Measurements from ENCODE around the gene EVC. TPM values are rescaled to one million over a fixed set of nuclear protein-coding genes. Genes with fewer than 3 reads are reported as not detected.

EVC gene
- total RNA-seq, 1 donor from 2014 or later: 27.6 TPM

- Histone ChIP-seq H3K9me3 (no peaks in the 10 kb centered on the region), H3K27me3 (no peaks in the 10 kb centered on the region), H3K4me3 (no peak overlapping the region), H3K36me3 (peaks cover 4% of the 10 kb centered on the region), H3K4me1 (no peaks in the 10 kb centered on the region), H3K27ac (no peak overlapping the region)
- TF ChIP-seq, protein P1, sequence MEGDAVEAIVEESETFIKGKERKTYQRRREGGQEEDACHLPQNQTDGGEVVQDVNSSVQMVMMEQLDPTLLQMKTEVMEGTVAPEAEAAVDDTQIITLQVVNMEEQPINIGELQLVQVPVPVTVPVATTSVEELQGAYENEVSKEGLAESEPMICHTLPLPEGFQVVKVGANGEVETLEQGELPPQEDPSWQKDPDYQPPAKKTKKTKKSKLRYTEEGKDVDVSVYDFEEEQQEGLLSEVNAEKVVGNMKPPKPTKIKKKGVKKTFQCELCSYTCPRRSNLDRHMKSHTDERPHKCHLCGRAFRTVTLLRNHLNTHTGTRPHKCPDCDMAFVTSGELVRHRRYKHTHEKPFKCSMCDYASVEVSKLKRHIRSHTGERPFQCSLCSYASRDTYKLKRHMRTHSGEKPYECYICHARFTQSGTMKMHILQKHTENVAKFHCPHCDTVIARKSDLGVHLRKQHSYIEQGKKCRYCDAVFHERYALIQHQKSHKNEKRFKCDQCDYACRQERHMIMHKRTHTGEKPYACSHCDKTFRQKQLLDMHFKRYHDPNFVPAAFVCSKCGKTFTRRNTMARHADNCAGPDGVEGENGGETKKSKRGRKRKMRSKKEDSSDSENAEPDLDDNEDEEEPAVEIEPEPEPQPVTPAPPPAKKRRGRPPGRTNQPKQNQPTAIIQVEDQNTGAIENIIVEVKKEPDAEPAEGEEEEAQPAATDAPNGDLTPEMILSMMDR (IDR thresholded peaks at IDR 0.05): no peak
- intact Hi-C loops (cut with DNase I): no loop called here
- DNase-seq (no peak), ATAC-seq (no peak)
Measured at GRCh38 chr4:5719350-5720055, 8.5 kb downstream of the EVC start.

DNA sequence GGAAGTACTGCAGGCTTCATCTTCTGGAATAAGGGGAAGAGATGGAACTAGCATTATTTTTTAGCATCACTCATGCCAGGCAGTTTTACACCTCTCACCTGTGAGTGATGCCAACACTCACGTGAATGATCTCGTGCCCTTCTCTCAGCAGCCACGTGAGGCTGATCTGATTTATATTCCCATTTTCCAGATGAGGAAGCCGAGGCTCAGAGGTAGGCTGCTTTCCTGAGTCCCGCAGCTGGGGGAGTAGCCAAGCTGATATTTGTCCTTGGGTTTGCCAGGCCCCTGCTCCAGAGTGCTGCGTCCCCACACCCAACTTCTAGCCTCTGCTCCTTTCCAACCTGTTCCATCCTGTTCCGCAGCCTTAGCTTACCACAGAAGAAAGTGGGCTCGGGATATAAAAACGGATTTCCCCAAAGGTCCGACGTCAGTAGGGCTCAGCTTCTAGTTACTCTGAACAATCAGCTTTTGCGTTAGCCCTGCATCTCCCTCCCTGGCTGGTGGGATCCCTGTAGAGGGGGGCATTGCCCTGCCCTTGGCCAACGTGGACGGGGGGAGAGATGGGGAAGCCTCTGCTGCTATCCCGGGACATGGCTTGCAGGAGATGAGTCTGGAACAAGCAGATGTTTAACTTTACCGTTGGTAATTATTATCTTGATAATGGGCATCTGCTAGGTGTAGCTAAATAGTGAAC, 9.3 kb downstream of the EVC start:
- H3K27ac ChIP-seq: no peak overlapping the region
- no peak for ATAC-seq

DNA sequence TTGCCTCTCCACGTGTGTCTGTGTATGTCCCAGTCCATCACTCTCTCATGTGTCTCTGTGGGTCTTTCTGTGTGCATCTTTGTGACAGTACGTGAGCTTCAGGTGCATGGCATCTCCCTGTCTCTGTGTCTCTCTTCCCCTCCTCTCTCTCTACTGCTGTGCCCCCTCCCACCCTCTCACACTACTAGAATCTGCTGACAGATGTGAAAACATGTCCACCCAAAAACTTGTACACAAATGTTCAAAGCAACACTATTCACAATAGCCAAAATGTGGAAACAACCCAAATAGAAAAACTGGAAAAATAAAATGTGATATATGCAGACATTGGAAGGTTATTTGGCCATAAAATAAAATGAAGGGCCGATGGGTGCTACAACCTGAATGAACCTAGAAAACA, 10.0 kb downstream of the EVC start:
- Histone ChIP-seq H3K4me3 (no peak overlapping the region), H3K27ac (no peak overlapping the region), H3K4me1 (no peaks in the 10 kb centered on the region), H3K36me3 (peaks cover 4% of the 10 kb centered on the region), H3K9me3 (no peaks in the 10 kb centered on the region), H3K27me3 (no peaks in the 10 kb centered on the region)
- intact Hi-C loops (cut with DNase I): no loop called here
- DNase-seq (no peak), ATAC-seq (no peak)
- TF ChIP-seq, protein P1 (IDR thresholded peaks at IDR 0.05): no peak

More for the DNA sequence above, 9.3 kb downstream of the EVC start:
- no peak for DNase-seq
- H3K4me3 ChIP-seq: no peak overlapping the region
- H3K36me3 ChIP-seq: peaks cover 4% of the 10 kb centered on the region
- H3K9me3 ChIP-seq: no peaks in the 10 kb centered on the region
- no peaks in the 10 kb centered on the region for H3K4me1 ChIP-seq
- intact Hi-C loops (cut with DNase I): no loop called here
- TF ChIP-seq, protein P1 (IDR thresholded peaks at IDR 0.05): no peak
- H3K27me3 ChIP-seq: no peaks in the 10 kb centered on the region

- peaks cover 4% of the 10 kb centered on the region for H3K36me3 ChIP-seq
- H3K9me3 ChIP-seq: no peaks in the 10 kb centered on the region
- H3K4me3 ChIP-seq: no peak overlapping the region
- no peak overlapping the region for H3K27ac ChIP-seq
- TF ChIP-seq, protein P1 (IDR thresholded peaks at IDR 0.05): no peak
- intact Hi-C loops (cut with DNase I): no loop called here
- ATAC-seq (no peak), DNase-seq (no peak)
- H3K27me3 ChIP-seq: no peaks in the 10 kb centered on the region
- no peaks in the 10 kb centered on the region for H3K4me1 ChIP-seq
Measured at GRCh38 chr4:5721923-5722322, 10.9 kb downstream of the EVC start.

DNA sequence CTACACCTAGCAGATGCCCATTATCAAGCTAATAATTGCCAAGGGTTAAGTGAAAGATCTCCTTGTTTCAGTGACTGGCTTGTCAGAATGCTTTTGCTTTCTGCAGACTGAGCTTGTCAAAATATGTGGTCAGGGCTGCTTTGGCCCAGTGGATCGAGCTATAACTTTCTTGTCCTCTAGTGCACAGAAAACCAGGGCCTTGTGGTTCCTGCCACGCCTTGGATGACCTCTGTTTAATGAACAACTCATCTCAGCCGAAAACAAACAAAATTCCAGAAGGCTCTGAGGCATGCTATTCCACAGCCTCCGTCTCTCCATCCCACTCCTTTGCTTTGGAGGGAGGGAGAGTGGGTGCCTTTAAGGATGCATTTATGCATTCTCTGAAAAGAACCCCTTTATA, 11.3 kb downstream of the EVC start:
- peak; percentile 66 for ATAC-seq
- H3K36me3 ChIP-seq: peaks cover 4% of the 10 kb centered on the region
- no peak overlapping the region for H3K27ac ChIP-seq
- no peak overlapping the region for H3K4me3 ChIP-seq
- TF ChIP-seq, protein P1 (IDR thresholded peaks at IDR 0.05): no peak
- no peaks in the 10 kb centered on the region for H3K4me1 ChIP-seq
- intact Hi-C loops (cut with DNase I): no loop called here
- H3K27me3 ChIP-seq: no peaks in the 10 kb centered on the region
- DNase-seq: no peak
- H3K9me3 ChIP-seq: no peaks in the 10 kb centered on the region

All from upper lobe of right lung (tissue), 1 donor.